IPS-NIHi7 (cell line): ENCODE measurements around the gene TMEM9.

Experiments
- DNase-seq: peaks from one replicate; pipeline ENCODE4 v3.0.0; 2012; ENCODE audit warnings: mixed read lengths; ENCODE audit errors: extremely low spot score

TMEM9 gene

DNA sequence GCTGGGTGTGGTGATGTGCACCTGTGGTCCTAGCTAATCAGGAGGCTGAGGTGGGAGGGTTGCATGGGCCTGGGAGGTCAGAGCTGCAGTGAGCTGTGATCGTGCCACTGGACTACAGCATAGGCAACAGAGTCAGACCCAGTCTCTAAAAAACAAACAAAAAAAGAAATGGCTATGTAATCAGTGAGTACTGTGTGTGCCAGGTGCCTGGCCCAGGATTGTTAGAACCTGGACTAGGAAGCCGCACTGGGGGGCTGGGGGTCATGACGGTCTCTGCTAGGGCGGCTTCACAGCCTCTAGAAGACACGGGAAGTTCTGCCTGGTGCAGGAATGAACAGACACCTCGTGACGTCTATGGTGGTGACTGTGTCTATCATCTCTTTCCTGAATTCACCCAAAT, 8.5 kb downstream of the TMEM9 start:
- no peak for DNase-seq

DNA sequence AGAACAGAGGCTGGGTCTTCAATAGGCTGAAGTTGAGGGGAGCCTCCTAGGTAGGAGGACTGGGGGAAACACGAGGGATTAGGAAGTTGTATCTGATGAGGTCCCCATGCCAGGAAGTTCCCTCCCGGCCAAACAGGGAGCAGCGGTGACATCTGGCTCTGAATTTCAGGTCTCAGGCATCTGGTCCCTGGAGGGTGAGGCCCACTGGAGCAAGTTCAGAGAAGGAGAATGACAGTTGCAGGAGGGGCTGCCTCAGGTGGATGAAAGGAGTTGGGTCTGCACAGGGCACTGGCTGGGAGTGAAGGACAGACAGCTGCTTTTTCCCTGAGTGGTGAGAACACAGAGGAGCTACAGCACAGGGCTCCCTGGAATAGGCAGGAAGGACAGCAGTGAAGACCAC, 9.1 kb downstream of the TMEM9 start:
- no peak for DNase-seq

DNA sequence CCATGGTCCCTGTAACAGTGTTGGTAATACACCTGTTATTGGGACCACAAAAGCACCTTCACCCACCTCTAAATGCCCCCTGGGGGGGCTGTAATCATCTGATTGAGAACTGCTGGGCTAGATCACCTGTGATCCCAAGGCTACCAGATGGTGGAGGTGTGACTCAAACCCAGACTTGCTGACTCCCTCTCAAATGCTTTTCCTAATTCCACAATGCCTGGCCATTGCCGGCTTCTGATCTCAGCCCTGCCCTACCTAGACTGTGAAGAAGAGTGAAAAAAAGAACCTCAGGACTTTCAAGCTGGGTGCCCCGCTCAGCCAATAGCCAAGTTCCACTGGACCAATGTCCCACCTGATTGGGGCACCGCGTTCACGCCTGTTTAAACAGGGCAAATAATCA, 9.6 kb downstream of the TMEM9 start:
- DNase-seq, result no peak

DNA sequence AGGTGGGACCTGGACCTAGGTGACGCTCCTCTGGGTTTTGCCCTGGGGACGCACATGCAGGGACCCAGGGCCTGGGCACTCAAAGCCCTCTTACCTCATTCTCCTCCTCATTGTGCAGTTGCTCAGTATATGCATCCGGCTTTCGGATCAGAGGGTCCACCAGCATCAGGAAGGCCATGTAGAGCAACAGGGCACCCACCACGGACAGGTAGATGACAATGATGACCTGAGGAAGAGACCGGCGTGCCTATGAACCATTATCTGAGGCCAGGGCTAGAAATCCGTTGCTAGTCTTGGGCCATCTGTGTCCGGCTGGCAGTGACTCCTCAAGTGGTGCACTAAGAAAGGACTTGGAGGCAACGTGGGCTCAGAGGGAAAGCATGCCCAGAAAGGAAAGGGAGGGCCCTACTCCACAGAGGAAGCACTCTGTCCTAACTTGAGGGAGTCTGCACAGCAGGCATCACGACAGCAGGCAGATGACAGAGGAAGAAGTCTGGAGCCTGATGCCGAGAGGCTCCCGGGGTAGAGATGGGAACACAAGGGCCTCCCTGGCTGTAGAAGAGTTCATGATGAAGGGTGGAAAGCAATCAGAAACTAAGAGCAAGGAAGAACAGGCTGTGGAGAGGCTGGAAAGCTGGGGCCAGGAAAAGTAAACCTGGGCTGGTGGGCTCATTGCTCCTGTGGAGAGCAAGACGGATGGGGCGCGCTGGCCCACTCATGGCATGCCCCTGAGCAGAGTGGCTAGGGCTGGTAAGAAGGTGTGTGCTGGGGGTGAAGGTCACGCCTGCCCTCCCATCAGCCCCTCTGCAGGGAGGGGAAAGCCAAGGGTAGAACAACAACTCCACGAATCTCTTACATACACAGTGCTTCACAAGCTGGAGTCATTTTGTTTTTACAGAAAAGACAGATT, 10.3 kb downstream of the TMEM9 start:
- no peak for DNase-seq

DNA sequence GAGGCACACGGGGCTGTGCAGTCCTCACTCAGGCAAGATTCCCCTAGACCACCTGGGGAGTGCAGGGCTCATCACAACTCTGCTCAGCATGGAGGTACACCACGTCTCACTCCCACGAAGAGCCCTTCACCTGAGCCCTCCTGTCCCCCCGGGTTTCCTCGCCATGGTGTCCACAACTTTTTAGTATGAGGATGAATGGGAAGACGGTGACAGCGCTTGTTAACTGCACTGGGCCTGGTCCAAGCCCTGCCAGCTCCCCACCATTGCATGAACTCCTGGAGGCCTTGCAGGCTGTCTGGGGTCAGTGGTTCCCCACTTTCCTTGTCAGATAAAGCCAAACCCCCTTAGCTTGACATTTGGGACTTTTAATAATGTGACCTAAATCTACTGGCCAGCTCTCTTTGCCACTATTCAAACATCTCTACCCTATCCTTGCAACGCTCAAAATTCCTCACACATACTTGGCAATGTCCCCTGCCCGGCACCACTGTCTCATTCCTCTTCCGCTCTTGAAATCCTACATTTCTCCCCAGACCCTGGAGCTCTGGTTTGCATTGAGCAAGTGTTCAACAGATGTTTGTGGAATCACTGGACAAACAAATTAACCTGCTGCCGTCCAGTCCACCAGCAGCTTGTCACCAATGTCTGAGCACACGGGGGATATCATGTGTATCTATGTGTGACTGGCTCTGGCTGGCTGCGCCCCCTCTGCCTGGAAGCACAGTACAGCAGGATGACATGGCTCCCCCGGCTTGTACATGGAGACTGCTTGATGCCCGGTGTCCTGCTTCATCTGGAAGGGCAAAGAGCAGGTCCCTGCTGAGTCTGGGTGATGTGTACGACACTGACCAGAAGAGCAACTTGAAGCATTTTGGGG, 11.2 kb downstream of the TMEM9 start:
- DNase-seq, result no peak

DNA sequence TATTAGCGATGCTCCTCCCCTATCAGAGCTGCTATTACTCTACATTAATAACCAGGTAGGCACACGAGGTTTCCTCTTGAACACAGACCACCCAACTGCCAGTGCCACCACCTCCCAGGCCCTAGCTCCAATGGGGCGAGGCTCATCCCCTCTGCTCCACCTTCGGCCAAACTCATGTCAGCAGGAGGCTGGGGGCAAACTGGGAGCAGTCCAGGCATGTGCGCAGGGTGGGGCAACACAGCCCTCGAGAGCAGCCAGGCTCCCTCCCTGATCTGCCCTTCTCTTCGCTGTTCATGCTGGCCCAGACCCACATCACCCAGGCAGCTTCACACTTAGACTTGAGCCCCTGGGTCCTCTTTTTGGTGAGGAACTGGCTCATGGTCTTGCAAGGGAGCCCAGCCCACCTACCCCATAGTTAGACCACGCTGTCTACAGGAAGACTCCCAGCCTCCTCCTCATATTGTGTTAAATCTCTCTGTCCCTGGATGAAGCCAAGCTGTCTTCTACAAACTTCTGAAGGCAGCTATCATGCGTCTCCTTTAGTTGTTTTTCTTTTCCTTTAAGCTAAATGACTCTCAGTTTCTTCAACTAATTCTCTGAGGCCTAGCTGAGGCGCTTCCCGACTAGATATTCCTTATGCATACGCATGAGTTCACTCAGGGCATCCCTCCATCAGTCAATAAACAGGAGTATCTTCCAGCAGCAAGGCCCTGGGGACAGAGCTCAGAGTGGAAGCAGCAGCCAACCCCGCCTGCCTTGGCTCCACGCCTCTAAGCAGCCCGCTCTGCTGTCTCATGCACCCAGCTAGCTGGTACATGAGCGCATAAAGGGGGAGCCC, 12.0 kb downstream of the TMEM9 start:
- no peak for DNase-seq

DNA sequence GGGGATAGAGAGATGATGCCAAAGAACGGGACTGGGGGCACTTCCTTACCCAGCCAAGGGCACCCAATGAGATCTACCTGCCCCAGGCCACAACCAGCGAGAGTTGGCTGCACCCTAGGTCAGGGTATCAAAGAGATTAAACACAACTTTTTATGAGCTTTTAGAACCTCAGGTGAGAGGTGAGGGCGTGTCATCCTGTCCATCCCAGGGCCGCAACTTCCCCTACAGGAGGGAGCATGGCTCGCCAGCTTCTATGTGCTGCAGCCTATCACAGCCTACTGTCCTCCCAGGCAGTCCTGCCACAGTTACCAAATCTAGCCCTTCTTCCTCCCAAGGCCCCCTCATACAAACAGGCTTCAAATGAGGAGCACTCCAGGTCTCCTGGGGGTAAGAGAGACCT, 12.9 kb downstream of the TMEM9 start:
- no peak for DNase-seq

DNA sequence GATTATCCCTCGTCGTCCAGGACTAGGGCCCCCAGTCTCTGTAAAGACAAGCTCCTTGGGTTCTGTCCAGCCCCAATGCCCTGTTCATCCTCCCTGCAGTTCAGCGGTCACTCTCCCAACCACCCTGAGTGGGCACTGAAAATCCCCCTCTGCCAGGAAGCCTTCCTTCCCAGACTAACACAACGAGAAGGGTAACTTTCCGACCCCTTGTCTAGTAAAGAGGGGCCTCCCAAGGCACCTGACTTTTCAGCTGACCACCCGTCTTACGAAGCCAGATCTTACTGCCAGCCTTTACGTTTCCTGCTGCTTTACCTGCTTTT, 13.4 kb downstream of the TMEM9 start:
- no peak for DNase-seq

DNA sequence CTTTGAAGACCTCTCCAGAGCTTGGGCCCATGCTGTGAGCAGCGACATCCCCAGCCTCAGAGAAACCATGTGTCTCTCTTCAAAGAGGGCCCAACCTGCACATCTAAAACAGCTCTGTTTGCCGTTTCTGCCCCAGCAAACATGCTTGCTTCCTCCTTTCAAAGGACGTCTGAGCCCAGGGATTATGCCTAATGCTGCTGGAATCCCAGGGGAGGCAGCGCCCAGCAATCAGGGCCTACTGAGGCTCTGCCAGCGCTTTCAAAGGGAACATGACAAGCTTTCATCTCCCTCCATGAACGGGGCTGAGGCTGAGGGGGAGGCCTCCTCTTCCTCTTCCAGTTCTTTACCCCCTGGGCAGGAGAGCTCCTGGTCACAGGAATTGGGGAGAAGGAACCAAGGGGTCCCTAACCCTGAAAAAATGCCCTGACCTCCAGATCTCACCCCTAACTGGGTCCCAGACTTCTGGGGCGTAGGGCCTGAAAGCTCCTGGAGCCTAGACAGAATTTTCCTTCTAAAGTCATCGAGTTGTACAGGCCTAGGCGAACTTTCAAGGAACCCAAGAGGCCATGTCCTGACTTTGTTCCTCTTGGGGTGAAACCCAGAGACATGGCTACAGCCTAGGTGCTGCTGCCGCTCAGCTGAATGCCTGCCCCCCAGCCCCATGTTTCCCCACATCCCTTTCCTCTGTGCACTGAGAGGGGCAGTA, 13.9 kb downstream of the TMEM9 start:
- no peak for DNase-seq

DNA sequence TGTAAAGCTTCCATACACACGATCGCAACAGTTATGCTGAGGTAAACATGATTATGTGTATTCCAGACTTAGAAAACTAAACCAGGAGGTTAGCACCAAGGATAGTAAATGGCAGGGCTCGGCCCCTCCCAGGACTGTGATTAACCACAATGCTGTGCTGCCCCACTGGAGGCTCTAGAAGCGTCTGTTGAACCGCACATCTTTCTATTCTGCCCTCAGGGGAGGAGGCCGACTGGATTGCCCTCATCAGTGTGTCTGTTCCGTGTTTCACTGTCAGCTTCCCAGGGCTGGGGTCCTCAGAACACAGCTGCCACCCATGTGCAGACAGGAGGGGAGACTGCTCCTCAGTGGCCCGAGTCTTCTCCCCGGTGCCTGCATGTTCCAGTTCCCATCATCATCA, 14.5 kb downstream of the TMEM9 start:
- DNase-seq, result no peak

DNA sequence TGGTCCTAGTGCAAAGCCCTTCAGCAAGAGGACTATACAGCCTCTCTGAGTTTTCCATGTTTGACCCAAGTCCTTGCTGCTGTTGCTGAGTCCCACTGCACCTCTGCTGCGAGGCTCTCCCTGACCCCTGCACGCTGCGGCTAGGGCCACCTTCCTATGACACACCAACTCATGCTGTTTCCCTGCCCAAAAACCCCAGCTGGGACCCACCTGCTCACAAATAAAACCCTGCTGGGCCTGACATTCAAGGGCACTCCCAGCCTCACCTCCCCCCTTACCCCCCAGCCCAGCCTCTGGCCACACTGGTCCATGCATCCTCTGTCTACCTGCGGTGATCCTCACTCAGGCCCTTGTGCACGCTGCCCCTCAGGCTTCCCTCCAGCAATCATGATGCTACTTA, 15.0 kb downstream of the TMEM9 start:
- no peak for DNase-seq

DNA sequence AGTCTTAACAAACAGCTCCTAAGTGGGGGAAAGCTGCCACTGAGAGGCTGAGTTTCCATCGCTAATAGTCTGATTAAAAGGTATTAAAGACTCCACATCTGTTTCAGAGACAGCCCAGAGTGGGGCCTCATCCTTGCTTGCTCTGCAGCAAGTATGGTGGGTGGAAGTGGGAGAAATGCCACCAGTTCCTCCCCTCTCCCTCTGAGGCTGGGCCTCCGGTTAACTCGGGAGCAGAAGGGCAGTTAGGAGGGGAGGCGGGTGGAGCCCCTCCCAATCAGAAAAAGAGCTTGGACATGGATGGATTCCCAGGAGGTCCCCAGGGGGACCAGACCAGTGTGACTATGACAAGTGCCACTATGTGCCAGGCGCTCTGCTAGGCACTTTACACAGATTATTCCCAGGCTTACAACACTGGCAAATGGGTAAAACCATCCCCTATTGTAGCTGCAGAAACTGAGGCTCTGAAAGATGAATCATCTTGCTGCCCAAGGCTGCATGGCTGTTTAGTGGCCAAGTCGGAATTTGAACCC, 15.9 kb downstream of the TMEM9 start:
- no peak for DNase-seq

DNA sequence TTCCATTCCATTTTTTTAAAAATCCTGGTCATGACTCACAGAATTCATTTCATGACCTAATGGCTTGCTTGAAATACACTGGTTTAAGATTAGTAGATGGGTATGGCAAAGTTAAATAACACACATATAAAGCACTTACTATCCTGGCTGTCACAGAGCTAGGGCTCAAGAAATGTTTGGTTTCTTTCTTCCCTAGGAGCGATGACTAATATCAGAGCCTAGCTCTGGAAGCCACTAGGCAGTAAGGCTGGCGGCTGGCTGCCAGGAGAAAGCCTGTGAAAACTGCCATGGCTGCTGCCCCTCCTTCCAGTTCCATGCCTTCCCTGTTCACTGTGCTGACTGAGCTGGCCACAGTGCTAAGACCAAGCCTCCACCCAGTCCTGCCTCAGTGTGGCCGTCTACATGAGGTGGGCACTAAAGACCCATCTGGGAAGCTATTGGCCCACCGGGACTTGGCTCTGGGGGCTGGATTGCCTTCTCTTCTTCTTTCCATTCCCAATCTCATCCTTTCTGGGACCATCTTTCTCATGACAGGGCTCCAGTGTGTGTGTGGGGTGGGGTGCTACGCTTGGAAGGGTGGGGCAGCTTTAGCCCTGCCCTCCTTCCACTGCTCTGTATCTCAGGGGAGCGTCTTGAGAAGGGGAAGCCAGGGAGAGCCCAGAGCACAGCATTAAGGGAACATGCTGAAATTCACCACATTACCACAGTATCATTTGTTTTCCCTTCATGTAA, 16.5 kb downstream of the TMEM9 start:
- DNase-seq, result no peak

DNA sequence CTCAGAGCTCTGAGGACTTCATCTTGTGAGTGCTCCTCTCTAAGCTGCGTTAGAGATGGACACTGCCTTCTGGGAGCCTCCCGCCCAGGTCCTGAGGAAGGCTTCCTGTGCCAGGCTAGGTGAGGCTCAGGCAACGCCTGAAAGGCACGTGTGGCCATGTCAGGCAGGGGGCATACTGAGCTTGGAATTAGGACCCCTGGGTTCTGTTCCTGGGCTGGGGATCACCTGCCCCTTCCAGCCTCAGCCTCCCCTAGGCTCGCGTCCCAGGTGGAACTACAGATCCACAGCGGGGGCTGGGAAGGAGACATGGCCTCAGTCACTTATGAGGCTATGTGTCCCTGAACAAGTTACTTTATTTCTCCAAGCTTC, 17.3 kb downstream of the TMEM9 start:
- DNase-seq, result no peak

DNA sequence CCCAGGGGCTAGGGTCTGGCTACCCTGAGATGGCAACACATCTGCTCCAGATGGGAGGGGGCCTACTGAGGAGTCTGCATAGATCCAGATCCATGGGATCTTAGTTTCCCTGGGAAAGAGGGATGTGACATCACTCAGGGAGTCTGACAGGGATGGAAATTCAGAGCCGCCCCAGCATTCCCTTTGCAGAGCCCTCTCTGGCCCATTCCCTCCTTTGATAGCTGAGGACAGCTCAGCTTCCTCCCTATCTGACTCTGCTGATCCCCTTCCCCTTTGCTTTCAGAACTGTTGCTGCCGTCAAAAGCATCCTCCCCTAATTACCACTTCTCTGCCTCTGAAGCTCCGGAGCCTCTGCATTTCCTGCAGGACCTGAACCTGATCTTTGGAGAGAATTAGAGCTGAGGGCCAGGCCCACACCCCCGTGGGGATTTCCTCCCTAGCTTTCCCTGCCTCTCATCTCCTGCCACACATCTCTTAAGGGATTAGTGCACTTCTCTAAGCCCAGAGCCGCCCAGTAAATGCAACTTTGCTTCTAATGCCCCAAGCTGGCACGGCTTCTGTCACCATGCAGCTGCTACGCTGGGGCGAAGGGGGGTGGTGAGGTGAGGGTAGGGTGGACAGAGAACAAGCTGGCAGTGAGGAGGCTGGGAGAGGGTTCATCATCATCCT, 17.8 kb downstream of the TMEM9 start:
- DNase-seq, result no peak

DNA sequence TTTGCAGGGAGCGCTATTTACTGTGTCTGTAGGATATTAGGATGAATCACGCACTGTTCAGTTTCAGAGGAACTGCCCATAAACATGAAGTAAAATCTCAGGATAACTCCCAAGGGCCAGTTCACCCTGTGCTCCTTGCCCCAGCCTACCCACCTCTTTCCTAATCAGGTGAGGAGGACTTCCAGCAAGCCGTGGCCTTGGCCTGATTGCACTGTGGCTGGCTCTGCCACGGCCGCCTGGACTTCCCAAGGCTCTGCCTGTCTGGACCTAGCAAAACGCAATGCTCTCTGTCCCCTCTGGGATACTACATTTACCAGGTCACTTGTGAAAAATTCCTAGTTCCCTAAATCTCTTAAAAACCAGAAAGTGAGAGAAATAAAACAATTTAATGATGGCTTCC, 19.9 kb downstream of the TMEM9 start:
- no peak for DNase-seq

DNA sequence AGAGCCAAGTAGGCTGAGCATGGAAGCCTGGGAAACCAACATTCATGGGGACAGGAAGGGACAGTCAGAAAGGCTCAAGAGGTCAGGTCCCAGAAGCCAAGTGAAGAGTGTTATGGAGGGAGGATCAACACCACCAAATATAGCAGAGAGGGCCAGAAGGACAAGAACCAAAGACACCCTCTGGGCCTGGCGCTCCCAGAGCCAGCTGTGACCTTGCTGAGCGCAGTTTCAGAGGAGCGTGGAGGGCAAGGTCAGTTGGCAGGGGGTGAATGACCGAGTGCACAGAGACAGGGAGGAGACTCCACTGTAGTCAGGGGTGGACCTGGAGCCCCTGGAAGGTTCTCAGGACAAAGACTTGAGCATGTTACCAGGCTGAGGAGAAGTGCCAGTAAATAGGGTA, 22.9 kb downstream of the TMEM9 start:
- DNase-seq, result no peak

DNA sequence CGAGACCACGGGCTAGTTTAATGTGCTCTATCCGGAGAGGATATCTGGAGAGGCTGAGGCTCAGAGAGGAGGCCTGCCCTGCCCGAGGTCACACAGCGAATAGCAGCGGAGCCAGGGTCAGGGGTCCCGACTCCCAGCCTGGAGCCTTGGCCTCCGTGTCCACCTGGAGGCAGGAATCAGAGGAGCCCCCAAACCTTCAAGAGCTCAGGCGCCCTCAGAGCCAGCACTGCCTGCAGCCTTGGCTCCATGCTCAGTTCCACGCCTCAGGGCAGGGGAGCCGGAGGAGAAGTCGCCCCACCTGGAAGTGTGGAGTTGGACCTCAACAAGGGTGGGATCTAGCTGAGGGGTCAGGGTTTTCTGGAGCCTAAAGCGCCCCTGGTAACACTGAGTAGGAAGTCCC, 25.3 kb downstream of the TMEM9 start:
- no peak for DNase-seq

DNA sequence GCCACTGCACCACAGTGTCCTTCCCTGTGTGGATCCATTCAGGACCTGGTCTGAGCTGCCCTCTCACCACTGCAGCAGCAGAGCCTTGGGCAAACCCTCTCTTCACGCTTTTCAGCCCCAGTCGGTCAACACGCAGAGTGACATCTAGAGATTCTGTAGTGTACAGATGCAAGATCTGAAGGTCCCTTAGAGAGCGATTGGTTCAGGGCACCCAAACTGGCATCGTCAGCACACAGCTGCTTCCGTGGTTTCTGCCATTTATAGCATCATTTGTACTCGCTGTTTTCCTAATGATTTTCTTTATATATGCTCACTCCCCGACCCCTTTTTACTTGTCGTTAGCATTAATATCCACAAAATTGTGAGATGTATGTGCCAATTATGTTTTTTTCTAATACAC, 25.8 kb downstream of the TMEM9 start:
- no peak for DNase-seq
